GM10266 (cell line): Measurements from ENCODE around the gene THAP7.

ENCODE experiments used
- DNase-seq: peaks from one replicate; pipeline ENCODE4 v3.0.0; 2012; ENCODE audit errors: extremely low spot score
- TF ChIP-seq, protein P1 (sequence below): IDR thresholded peaks from 2 replicates; pipeline ENCODE4 v1.5.1; 2012; ENCODE audit warnings: mild to moderate bottlenecking, low read depth; ENCODE audit not compliant: control insufficient read depth, insufficient read depth; ENCODE audit errors: missing control alignments

THAP7 gene

DNA sequence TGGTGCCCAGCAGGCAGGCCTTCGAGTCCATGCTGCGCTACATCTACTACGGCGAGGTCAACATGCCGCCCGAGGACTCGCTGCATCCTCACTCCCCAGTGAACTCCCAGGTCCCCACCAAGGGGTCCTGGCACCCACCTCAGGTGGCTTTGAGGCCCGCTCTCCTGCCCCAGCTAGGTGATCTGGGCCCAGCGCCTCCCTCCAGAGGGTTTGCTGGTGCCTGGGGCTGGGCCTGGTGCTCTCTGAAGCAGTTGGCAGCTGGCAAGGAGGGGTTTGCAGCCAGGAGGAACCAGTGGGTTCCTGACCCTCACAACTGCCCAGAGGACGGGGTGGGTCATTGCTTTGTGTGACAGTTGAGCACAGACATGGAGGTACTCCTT, 5.9 kb downstream of the THAP7 start:
- DNase-seq: no peak
- TF ChIP-seq, protein P1, sequence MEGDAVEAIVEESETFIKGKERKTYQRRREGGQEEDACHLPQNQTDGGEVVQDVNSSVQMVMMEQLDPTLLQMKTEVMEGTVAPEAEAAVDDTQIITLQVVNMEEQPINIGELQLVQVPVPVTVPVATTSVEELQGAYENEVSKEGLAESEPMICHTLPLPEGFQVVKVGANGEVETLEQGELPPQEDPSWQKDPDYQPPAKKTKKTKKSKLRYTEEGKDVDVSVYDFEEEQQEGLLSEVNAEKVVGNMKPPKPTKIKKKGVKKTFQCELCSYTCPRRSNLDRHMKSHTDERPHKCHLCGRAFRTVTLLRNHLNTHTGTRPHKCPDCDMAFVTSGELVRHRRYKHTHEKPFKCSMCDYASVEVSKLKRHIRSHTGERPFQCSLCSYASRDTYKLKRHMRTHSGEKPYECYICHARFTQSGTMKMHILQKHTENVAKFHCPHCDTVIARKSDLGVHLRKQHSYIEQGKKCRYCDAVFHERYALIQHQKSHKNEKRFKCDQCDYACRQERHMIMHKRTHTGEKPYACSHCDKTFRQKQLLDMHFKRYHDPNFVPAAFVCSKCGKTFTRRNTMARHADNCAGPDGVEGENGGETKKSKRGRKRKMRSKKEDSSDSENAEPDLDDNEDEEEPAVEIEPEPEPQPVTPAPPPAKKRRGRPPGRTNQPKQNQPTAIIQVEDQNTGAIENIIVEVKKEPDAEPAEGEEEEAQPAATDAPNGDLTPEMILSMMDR: no peak

DNA sequence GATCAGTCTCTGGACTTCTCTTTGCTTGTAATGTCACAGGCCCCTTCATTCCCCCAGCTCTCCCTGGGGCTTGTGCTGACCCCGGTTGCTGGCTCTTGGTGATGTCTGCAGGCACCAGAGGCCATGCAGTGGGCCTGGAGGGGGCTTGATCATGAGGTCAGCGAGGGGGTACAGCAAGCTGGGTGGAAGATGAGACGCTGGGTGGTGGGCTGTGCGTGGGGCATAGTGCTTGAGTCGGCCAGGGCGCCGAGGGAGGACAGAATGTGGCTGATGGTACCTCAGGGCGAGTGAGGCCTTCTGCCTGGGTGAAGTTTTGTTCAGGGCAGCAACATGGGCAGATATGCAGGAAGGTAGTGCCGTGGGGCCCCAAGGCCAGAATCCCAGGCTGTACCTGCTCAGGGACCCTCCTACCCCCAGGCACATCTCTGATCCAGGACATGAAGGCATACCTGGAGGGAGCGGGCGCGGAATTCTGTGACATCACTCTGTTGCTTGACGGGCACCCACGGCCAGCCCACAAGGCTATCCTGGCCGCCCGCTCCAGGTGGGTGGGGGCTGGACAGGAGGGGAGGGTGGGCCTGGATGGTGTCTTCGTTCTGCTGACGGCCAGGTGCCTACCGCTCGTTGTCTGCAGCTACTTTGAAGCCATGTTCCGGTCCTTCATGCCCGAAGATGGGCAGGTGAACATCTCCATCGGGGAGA, 6.4 kb downstream of the THAP7 start:
- TF ChIP-seq, protein P1: no peak
- no peak for DNase-seq

DNA sequence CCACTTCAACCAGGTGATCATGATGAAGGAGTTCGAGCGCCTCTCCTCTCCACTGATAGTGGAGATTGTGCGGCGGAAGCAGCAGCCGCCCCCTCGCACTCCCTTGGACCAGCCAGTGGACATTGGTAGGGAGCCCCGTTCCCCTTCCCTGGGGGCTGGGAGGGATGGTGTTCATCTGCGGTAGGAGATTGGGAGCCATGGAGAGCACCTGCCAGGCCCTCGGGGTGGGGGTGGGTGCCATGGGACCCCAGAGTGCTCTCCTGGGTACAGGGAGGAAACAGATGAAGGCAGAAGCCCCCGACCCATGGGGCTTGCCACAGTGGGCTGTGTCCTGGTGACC, 7.0 kb downstream of the THAP7 start:
- TF ChIP-seq, protein P1: no peak
- no peak for DNase-seq

DNA sequence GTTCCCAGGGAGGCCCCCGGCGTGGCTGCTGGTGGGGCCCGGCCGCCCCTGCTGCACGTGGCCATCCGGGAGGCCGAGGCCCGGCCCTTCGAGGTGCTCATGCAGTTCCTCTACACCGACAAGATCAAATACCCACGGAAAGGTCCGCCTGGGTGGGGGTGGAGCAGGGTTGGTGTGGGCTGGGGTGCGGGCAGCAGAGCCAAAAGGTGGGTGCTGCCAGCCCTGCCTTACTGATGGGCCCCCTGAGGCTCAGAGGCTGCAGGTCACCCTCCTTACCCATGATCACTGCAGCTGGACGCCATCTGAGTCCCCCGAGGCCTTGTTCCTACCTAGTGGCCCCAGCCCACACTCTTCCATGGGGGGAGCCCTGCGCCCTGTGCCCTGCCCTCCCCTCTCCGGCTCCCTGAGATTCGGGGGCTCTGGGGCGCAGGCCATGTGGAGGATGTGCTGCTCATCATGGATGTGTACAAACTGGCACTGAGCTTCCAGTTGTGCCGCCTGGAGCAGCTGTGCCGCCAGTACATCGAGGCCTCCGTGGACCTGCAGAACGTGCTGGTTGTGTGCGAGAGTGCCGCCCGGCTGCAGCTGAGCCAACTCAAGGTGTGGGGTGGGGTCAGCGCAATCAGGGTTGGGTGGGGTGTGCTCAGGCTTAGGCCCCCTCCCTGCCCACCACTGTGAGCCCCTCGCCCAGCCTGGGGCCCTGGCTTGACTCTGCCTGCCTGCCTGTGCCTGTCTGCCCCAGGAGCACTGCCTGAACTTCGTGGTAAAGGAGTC, 7.6 kb downstream of the THAP7 start:
- TF ChIP-seq, protein P1: no peak
- no peak for DNase-seq

DNA sequence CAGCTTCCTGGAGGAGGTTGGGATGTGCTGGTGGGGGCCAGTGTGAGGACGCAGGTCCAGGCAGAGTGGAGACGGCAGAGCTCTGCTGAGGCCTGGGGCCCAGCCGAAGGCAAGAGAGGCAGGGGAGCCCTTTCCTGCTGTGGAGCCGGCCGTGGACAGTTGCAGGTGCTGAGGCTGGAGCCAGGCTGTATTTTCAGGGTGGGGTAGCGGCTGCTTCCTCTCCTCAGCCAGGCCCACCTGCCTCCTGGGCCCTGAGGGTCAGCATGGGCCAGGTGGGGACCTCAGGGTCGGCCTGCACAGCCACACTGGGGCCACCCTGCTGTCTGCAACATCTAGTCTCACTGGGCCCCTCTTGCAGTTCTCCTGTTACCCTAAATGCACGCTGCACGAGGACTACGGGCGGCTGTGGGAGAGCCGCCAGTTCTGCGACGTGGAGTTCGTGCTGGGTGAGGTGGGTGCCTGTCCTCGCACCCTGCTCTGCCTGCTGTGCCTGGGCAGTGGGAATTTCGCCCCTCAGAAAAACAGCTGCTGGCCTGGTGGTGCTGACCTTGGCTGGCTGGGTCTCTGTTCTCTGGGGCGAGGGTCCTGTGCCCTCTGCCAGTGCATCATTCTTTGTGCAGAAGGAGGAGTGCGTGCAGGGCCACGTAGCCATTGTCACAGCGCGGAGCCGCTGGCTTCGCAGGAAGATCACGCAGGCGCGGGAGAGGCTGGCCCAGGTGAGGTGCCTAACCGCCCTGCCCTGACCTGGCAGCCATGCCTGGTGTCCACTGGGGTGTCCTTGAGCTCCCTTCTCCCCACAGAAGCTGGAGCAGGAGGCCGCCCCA, 8.4 kb downstream of the THAP7 start:
- no peak for DNase-seq
- TF ChIP-seq, protein P1: no peak

DNA sequence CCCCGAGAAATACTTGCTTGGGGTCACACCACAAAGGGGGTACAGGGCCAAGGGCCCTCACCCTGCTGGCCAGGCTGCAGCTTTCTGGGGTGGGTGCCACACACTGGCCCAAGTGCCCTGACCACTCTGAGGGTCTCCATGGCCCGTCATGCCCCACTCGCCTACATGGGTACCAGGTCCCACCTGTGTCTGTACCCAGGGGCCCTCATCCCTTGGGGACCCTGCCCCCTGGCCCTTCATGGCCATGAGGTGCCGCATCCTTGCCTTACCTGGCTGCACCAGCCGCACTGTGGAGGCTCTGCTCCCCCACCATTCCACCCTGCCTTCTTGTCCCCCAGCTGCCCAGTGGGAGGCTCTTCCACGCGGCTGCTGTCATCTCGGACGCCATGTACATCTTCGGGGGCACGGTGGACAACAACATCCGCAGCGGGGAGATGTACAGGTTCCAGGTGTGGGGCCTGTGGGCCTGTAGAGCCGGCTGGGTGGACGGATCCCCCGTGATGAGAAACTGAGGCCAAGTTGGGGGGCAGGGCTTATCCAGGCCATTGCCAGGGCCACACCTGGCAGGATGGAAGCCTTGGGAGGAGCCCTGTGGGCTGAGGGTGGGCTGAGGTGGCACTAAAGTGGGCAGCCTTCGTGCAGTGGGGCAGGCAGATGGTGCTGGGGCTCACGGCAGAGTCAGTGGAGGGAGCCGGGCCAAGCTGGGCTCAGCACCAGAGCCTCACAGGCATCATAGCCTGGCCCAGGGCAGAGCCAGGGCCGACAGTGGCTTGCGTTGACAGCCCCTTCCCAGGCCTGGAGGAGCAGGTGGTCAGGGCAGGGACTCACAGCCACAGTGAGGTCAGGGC, 9.2 kb downstream of the THAP7 start:
- TF ChIP-seq, protein P1: no peak
- DNase-seq: no peak
